Measurements from ENCODE around the gene TBX2.

TBX2 gene

DNA sequence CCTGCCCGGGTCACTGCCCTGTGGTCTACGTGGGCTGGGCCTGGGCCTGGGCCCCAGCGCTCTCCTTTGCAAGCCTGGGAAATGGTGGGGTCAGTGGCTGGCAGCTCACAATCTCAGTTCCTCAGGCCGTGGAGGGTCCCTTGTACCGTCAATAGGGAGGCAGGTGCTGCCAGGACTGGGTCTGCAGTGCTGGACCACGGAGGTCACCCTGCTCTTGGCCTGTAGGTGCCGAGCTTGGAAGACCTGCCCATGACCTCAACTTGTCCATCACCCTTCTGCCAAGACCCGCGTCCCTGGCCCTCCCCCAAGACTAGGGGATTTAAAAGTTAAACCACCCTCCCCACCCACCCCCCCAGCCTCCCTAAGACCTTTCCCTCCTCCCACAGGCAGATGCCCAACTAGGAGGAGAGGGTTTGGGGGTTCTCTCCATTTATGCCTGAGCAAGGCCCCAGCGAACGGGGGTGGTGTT is 2.5 kb downstream of the TBX2 start:
- DNase-seq (ENCODE audit: low read depth in 3 of 3) = no peak

DNA sequence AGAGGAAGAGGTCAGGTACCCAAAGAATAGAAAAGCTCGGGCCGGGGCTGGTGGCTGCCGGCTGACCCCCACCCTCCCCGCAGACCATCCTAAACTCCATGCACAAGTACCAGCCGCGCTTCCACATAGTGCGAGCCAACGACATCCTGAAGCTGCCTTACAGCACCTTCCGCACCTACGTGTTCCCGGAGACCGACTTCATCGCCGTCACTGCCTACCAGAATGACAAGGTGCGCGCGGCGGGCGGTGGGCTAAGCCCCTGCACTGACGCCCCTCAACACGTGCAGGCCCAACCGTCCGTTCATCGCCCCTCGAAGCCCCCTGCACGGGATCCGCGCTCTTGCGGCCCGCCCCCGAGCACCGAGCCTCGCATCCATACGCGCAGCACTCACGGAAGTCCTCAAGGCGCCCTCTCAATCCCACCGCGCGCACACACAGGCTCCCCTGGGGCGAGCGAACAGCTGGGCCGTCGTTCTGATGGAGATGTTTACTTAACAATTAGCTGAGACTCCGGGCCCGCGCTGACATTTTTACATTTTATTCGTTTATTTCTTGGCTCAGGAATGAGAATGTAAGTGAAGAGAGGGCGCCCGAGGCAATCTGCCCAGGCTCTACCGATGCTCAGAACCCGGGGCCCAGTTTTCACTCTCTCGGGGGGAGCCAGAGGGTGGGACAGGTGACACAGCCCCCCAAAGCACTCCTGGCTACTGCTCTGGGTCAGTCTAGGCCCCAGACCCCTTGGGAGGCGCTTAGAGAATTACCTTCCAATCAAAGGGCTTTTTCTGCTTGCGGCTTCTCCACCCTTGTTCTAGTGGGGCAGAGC is 3.5 kb downstream of the TBX2 start:
- no peak for DNase-seq (ENCODE audit: low read depth in 3 of 3)

DNA sequence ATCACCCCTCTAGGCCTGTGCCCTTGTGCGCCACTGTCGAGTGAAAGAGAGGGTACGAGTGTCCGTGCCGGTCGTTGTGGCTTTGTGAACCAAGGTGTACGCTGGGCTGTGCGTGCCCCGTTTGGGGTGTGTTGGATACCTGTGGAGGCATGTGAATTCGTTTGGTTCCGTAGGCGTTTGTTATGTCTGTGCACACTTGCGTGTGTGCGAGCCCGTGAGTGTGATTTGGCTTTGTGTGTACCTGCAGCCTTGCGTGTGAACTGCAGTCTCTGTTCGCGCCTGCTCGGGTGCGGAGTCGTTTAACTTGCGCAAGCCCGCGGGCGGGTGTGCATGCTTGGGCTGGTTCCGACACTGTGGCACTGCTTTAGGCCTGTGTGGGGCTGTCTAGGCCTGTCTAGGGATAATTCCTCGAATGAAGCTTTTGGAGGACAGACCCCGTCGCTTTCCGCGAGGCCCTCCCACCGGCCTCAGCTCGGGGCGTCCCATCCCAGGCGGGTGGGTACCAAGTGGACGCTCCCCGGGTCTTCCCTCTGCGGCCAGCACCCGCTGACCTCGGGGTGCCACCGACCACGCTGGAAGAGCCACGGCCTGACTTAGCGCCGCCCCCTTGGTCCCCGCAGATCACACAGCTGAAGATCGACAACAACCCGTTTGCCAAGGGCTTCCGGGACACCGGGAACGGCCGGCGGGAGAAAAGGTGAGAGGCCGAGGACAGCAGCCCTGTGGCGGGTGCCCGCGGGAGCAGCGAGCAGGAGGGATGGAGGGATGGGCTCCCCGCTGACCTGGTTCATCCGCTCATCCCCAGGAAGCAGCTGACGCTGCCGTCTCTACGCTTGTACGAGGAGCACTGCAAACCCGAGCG is 4.4 kb downstream of the TBX2 start:
- no peak for DNase-seq (ENCODE audit: low read depth in 3 of 3)

DNA sequence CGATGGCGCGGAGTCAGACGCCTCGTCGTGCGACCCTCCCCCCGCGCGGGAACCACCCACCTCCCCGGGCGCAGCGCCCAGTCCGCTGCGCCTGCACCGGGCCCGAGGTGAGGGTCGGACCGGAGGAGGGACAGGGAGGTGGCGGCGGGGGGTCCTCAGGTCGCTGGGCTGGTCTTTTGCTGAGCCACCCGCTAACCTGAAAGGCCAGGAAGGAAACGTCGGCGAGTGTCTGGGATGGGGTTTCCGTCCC is 4.9 kb downstream of the TBX2 start:
- no peak for DNase-seq (ENCODE audit: low read depth in 3 of 3)

DNA sequence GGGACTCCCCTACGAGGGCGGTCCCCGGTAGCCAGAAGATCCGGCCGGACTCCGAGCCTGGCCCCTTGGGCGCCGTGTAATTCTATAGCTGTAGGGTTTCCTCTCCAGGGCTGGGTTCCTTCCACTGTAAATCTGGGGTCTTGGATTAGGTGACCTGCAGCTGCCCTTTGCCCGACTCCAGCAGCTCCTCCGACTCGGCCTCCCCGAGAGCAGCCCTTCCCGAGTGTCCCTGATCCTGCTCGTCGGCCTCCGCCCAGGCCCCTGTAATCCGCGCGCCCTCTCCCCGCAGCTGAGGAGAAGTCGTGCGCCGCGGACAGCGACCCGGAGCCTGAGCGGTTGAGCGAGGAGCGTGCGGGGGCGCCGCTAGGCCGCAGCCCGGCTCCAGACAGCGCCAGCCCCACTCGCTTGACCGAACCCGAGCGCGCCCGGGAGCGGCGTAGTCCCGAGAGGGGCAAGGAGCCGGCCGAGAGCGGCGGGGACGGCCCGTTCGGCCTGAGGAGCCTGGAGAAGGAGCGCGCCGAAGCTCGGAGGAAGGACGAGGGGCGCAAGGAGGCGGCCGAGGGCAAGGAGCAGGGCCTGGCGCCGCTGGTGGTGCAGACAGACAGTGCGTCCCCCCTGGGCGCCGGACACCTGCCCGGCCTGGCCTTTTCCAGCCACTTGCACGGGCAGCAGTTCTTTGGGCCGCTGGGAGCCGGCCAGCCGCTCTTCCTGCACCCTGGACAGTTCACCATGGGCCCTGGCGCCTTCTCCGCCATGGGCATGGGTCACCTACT is 5.5 kb downstream of the TBX2 start:
- no peak for DNase-seq (ENCODE audit: low read depth in 3 of 3)

DNA sequence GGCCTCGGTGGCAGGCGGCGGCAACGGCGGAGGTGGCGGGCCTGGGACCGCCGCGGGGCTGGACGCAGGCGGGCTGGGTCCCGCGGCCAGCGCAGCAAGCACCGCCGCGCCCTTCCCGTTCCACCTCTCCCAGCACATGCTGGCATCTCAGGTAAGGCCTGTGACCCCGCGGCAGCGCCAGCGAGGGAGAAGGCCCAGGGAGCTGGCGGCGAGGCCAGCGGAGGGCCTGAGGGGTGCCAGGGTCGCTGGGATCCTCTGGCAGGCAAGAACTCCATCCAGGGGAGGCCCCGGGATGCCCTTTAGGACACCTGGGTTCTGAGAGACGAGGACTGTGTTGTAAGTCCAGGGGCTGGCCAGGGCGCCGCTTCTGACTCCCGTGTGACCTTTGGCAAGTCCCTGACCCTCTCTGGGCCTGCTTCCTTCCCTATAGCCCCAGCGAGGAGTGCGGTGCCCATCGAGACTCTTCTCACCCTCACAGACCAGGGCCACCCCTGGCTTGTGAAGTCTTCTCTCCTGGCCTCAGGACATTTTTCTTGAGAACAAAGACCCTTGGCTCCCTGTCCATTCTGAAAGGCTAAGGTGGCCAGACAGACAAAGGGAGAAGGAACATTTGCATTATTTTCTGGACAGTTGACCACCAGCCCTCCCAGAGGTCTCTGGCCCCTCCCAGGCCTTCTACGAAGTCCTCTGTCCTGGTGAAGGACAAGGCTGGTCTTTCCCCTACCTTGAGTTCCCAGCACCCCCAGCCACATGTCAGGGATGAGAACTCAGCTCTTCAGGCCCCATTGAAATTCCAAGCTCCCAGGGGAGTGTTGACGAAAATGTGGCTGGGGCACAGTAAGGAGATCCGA is 6.3 kb downstream of the TBX2 start:
- DNase-seq (ENCODE audit: low read depth in 3 of 3) = no peak

DNA sequence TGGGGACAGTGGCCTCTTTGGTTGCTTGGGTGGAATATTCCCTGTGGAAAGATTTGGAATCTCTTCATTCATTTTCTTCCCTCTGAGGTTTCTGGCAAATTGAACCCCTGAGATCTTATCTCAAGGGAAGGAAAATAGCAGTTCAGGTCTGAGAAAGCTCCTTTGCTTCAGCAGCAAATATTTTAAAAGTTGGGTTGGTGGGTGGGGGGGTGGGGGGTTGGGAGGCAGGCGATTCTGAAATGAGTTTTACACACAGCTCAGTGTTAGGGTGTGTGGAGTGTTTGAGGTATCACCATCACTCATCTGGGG is 6.8 kb downstream of the TBX2 start:
- no peak for DNase-seq (ENCODE audit: low read depth in 3 of 3)

DNA sequence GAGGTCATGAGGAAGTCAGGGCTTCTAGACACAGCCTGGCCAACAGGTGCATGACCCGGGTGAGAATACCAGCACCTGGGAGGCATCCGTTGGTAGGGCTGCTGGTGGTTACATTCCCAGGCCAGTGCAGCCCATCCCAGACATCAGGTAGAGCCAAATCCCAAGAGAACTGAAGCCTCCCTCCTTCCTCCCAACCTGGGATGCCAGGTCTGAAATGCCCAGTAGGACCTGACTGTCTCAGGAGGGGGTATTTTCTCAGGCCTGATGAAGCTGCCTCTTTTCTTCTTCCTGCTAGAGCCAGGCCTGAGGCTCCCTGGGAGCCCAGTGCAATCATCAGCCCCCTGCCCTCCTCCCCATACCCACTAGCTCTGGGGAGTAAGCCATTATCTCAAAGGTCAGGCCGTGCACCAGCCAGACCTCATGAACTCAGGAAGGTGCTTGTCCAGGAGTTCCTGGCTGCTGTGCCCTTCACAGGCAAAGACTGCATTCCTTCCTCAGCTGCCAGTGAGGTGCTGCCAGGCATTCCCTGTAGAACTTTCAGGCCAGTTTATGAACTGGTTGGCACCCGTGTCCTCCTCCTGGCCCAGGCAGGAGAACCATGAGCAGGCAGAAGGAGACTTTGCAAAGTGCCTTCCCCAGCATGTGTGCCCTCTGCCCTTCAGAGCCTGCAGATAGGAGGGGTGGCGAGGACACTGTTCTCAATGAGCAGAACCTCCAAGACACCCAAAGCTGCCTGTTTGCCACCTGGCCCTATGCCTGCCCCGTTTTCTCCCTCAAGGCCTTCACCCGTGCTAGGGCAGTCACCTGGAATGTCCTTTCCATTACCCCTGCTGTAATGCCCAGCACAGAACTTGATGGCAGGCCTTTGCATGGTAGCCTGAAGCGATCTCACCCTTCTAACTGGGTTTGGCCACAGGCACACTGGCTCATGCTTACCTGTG is 7.6 kb downstream of the TBX2 start:
- DNase-seq (ENCODE audit: low read depth in 3 of 3) = no peak

DNA sequence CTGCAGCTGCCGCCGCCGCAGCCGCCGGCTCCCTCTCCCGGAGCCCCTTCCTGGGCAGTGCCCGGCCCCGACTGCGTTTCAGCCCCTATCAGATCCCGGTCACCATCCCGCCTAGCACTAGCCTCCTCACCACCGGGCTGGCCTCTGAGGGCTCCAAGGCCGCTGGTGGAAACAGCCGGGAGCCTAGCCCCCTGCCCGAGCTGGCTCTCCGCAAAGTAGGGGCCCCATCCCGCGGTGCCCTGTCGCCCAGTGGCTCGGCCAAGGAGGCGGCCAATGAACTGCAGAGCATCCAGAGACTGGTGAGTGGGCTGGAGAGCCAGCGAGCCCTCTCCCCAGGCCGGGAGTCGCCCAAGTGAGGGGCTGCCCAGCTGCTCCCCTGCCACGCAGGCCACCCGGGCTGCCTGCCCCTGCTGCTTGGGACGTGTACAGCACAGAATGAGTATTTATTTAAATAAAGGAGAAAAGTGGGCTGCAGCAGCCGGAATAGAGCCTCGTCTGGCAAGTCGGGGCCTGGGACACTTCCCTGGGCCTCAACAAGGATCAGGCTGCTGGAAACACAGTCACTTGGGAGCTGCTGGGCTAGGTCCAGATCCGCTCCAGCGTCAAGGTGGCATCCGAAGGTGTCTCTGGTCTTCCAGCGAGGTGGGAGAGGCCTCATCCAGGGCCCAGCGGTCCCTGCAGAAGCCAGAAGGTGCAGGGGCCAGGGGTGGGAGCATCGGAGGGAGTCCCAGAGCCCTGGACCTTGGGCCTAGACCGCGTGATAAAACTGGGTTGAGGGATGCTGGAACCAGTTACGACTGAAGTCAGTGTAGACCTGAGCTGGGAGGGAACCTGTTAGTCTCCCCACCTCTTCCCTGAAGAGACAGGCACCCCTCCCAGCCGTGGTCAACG is 8.8 kb downstream of the TBX2 start:
- no peak for DNase-seq (ENCODE audit: low read depth in 3 of 3)

DNA sequence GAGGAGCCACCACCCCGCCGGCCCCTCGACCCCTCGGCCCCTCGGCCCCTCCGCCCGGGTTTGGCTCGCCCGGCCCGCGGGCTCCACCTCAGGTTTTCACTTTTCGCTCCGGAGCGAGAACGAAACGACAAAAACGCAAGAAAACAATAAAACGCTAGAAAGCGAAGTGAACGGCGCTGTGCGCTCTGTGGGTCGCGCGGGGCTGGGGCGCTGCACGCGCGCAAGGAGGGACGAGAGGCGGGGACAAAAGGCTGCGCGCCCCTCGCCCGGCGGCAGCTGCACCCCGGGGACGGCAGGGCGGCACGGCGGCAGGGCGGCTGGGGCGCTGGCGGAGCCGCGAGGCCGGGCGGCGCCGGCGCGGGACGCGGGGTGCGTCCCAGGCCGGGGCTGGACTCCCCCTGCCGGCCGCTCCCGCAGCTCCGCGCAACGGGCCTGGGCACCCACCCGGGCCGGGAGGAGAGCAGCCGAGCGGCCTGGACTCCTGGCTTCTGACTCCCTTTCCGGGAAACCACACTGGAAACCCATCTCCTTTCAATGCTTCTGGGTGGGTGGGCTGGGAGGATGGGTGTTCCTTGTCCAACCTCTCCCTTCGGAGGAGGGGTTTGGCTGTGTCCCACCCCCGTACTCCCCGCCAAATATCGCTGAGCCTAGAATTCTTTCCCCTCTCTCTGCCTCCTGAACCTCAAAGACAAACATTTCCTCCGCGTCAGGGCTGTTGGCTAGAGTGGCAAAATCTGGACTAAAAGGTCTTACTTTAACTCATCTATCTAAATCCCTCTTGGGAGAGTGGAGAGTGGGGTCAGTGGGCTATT is 9.9 kb downstream of the TBX2 start:
- no peak for DNase-seq (ENCODE audit: low read depth in 3 of 3)

DNA sequence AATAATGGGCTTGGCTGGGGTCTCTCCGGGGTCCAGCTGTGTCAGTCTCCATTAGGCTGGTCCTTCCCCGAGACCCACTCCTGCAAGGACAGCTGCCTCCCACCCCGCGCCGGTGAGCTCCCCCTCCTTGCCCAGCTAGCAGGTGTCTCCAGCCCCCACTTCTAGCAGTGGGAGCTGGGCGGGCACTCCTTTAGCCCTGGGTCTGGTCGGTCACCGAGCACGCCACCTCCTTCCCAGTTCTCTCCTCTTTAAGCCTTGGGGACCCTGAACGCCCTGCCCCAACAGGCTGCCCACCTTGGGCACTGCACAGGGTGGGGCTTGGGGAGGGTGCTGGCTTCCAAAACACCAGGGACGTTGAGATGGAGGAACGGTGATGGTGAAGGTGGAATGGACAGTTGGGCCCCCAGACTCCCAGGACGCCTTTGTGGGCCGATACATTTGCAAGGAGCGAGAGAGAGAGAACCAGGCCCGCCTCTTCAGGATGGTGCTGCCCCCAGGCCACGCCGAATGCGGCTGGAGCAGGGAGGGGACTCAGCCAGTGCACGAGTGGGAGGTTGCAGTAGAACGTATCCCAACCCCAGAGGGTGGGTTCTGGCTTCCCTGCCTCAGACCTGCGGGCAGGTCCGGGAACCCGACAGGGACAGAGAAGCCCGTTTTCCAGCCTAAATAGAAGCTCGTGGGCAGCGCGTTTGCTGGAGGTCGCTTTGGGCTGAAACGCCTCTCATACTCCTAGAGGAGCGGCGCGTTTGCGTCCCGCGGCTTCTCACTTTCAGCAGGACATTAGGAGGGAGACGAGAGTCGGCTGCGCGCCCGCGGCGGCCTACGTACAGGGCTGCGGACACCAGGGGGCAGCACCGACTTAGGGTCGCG is 10.7 kb downstream of the TBX2 start:
- peak; percentile 63 to 67 (median 66) for DNase-seq (ENCODE audit: low read depth in 3 of 3)

DNA sequence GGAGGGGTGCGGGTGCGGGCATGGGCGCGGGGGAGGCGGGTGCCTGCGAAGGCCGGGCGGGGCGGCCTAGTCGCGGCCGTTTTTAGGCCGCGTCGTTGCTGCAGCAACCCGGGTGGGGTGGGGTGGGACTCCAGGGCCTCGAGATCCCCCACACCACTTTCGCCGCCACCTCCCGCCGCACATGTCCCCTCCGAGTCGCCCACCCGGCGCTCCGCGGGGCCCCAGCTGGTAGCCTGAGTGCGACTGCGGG is 11.3 kb downstream of the TBX2 start:
- no peak for DNase-seq (ENCODE audit: low read depth in 3 of 3)

DNA sequence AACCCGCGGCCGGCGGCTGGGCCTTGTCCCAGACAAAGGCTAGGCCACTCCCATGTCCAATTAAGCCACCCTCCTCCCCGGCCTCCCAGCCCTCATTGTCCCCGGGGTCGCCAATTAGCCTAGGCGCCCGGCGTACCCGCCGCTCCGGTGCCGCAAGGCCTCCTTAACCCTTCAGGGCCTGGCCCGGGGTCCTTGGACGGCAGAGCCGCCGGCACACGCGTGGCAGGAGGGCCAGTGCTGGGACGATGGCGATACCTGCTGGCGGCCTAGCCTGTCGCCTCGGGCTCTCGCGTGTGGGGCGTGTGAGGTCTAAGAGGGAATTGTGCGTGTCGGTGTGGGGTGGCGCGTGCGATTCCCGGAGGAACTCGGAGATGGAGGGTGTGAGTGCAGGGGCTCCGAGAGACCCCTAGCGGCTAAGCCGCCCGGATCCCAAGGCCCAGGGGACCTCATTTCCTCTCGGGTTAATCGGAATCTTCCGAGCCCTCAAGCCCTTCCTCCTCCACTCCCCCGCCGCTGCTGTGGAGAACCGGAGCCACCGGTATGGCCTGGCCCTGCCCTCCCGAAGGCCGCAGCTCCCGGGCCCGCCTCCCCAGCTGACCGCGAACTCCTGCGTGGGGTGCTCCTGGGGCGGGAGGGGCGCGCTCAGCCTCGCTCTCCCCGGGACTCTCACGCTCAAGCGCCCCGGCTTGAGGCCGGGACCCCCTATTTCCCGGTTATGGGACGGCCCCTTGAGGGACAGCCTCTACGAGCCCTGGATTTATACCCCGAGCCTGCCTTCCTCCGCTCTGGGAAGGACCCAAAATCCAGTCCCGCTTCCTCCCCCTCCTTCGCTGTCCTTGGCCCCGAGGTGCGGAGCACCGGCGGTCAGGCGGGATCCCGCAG is 11.9 kb downstream of the TBX2 start:
- no peak for DNase-seq (ENCODE audit: low read depth in 3 of 3)

DNA sequence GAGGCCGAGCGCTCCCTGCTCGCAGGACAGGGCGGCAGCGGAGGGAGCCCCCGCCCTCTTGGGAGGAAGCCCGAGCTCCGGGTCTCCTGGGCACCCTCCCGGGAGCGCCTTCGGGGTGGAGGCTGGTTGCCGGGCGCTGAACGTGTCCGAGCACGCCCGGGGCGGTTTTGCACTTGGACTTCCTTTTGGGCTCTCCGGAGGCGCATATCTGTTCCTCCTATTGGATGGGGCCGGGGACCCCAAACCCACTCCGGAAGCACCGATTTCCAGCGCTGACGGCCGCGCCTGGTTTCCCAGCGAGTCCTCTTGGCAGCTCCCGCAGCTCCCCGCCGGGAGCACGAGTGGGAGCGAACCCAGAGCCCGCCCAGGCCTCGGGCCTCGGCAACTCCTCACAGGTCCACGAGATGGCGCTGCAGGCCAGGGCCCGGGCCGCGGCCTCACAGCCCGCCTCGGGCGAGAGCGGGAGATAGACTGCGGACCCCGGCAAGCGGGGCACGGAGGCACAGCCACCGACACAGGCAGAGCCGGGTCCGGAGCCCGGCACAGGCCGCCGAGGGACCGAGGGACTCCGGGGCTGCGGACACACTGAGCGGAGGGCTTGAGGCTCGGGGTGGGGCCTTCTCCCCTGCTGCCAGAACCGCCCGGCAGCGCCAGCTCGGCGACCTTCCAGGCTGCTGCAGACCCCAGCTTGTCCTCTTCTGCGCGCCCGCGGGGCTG is 12.7 kb downstream of the TBX2 start:
- peak; percentile 61 to 72 (median 69) for DNase-seq (ENCODE audit: low read depth in 3 of 3)

DNA sequence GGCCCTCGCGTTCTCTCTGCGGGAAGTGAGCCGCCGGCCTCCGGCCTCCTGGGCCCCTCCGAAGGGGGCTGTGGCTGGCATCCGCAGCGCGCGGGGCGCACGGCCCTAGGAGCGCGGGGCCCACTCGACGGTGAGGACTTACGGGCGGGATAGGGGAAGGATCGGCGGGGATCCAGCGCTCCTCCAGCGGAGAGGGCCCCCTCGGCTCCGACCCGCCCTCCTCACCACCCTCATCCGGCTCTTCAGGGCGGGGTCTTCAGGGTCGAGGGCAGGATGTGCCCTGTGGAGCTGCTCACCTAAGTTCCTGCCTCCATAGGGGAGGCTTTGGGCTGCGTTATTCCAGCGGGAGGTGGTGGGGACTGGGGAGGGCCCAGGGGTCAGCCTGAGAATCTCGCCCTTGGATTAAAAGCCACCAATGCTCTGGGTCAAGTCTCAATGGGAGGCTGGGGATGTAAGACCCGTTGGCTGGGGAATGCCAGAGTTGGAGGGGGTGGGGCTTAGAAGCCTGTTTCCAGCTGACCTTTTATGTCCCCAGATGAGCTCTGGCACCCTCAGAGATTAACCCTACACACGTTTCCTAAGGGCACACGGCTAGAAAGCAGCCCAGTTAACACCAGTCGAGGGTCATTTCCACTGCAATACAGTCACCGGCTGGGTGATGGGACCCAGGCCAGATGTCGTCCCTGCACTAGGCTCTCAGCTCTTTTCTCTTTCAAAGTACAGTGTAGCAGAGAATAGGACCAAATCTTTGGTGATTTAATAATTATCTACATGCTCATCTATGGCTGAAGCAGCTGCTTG is 13.4 kb downstream of the TBX2 start:
- DNase-seq (ENCODE audit: low read depth in 3 of 3) = no peak
